HG03159 (cell line): ENCODE data around the gene MUC4.
"Not testable (repeated sequence)": the region's sequence is repeated elsewhere in the genome, so short reads cannot be mapped to it uniquely, and the experiment has no call there.

Experiments used
- ATAC-seq: cut with Tn5 transposase; IDR thresholded peaks from one replicate; pipeline ENCODE4 v1.9.1; 2021; ENCODE audit warnings: mild to moderate bottlenecking, moderate library complexity; ENCODE audit not compliant: unreplicated experiment

The MUC4 gene

DNA sequence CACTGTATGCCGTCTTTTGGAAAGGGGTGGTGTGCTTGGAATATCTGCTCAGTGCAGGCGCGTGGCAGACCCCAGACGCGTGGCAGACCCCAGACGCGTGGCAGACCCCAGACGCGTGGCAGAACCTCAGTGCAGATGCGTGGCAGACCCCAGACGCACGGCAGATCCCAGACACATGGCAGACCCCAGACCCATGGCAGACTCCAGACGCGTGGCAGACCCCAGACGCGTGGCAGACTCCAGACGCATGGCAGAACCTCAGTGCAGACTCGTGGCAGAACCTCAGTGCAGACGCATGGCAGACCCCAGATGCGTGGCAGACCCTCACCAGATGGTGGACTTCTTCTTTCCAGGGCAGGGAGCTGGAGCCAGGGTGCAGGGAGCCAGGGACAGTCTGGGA, 637 bp upstream of the MUC4 start:
- ATAC-seq: no peak

DNA sequence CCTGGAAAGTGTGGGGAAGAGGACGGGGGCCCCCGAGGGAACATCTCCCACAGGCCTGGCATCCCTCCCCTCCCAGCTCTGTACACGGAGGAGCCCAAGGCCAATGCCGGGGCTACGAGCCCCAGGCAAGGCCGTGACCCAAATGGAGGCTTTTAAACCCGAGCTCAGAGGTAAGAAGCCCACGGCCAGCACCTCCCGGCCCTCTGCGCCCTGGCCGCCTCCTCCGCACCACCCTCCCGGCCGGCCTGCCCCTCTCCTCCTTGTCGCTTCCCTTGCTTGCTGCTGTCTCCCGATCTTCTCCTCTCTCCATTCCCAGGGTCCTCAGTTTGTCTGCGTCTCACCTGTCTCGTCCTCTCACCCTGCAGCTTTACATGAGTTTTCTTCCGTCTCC, 1.3 kb downstream of the MUC4 start:
- no peak for ATAC-seq

GRCh38 chr3:195809796-195810454, 1.8 kb downstream of the MUC4 start:
- no peak for ATAC-seq

GRCh38 chr3:195809291-195809785, 2.4 kb downstream of the MUC4 start:
- ATAC-seq: no peak

DNA sequence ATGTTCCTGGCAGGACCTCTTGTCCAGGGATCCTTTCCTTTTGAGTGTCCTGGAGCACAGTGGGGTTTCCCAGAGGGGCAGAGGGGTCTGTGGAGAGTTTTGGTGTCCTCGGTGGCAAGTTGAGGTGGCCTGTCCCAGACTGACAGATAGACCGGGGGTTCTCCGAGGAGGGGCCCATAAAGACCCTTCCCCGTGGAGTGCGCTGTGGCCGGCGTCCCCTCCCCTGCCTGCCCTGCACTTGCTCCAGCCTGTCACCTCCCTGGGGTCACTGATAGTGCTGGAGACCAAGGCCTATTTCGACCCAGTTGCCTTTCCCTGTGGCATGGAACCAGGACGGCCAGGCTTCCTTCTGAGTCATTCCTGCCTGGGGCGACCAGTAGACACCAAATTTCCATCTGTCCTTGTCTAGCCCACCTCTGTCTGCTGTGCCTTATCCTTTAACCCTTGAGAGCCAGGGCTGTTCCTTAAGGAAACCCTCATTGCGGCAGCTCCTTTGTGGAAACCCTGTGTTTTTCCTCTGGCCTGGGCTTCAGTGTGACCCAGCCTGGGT, 2.9 kb downstream of the MUC4 start:
- no peak for ATAC-seq

GRCh38 chr3:195807681-195808121, 4.0 kb downstream of the MUC4 start:
- ATAC-seq: no peak

- no peak for ATAC-seq
Measured at GRCh38 chr3:195806916-195807231, 4.9 kb downstream of the MUC4 start.

DNA sequence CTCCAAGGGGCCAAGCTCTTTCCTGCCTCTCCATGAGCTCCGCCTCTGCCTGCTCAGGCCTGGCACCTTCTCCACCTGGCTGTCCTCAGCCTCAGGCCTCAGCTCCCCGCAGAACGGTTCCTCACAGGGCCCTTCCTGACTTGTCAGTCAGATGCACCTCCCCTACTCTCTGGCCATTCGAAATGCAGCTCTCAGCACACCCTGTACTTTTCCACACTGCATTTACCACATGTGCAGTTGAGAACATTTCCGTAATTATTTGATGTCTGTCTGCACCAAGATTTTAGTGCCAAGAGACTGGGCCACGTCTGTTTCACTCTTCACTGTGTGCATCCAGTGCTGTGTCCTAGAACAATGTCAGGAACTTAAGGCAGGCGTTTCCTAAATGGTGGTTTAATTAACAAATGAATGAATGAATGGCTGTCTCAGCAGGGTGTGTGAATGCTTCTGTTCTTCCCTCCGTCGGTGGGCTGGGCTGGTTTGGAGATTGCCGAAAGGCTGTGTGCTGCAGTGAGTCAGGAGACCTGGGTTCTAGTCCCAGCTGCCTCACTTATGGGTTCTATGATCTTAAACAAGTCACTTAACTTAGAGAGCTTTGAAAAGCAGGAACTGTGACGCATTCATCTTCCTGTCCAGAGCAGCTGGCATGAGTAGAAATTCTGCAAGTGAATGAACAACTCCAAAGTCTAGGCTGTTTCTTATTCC, 5.4 kb downstream of the MUC4 start:
- no peak for ATAC-seq

DNA sequence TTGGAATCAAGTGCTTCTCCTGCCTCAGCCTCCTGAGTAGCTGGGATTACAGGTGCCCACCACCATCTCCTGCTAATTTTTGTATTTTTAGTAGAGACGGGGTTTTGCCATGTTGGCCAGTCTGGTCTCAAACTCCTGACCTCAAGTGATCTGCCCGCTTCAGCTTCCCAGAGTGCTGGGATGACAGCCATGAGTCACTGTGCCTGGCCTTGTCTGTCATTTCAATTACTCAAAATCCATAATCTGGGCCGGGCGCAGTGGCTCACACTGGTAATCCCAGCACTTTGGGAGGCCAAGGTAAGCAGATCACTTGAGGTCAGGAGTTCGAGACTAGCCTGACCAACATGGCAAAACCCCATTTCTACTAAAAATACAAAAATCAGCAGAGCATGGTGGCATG, 6.1 kb downstream of the MUC4 start:
- ATAC-seq: not testable (repeated sequence)

- ATAC-seq: no peak
Measured at GRCh38 chr3:195805181-195805580, 6.5 kb downstream of the MUC4 start.

GRCh38 chr3:195803289-195803908, 8.3 kb downstream of the MUC4 start:
- no peak for ATAC-seq

GRCh38 chr3:195802795-195803194, 8.9 kb downstream of the MUC4 start:
- ATAC-seq: no peak

DNA sequence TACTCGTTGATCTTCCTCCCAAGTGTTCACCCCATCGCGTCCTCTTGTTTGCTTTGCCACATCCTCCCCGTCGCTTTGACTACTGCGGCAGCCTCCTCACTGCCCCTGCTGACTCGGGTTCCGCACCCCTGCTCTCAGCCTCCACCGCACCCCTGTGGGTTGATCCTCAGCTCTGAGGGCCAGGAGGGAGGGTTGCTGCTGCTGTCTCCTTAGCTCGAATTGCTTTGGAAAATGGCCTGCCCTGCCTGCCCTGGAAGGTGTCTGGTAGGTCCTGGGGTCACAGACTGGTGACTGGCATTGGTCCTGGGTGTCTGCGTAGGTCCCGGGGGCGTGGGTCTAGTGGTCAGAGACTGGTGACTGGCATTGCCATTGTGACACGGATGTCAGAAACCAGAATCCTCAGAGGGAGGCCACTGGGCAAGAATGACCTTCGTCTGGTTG, 9.4 kb downstream of the MUC4 start:
- ATAC-seq: no peak

DNA sequence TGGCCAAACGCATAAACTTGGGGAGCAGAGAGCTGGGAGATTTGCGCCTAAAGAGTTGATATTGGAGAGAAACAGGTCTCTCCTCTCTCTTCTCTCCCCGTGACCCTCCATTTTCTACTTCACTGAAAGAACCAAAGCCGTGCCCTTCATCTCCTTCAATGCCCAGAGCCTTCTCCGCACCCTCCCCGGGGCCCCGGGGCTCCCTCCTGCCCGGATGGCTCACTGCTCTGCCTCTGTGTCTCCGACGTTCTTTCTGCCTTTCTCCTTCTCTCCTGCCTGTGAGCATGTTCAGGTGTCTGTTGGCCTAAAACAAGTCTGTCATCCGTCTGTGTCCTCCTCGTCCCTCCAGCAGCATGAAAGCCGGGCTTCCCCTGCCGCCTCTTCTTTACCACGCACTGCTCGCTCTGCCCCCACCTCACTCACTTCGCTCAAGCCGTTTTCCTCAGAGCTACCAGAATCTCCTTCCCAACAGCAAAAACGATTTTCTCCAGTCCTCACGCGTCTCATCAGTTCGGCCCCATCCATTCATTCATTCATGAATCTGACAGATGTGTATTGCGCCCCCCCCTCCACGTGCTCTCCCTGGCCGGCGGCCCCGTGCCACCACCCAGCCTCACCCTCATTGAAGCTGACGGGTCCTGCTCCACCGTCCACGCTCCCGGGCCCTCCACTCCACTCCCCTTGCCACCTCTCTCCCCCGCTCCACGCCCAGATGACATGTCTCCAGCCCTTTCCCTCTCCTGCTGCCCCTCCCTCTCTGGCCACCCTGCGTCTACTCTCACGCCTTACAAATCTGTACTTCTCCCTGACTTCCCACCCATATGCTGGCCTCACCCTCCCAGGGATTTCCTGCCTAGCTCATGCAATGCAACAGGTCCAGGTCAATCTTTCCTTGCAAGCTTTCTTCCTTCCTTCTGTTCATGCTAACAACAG, 10.2 kb downstream of the MUC4 start:
- ATAC-seq: no peak

GRCh38 chr3:195800240-195800639, 11.5 kb downstream of the MUC4 start:
- no peak for ATAC-seq

GRCh38 chr3:195796795-195797194, 14.9 kb downstream of the MUC4 start:
- no peak for ATAC-seq

DNA sequence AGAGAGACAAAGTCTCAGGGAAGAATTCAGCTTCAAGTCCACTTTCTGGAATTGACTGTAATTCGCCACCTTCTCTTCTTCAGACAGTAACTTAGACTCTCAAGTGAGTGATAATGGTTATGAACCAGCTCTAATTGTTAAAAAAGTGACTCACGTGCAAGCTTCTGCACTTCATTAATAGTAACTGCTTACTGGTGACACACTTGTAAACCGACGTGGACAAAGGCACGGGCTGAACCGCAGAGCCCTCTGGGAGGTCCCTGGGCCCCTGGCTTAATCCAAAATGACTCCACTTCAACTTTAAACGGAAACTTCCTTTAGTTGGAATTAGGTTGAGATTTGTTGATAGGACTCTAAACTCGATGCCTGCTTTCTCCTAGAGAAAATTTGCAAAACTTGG, 17.0 kb downstream of the MUC4 start:
- no peak for ATAC-seq

- ATAC-seq: not testable (repeated sequence)
Measured at GRCh38 chr3:195792621-195793020, 19.1 kb downstream of the MUC4 start.

- no peak for ATAC-seq
Measured at GRCh38 chr3:195790901-195791300, 20.8 kb downstream of the MUC4 start.

GRCh38 chr3:195788711-195789581, 22.8 kb downstream of the MUC4 start:
- ATAC-seq: no peak
